Measurements from ENCODE around the gene DGKI.

GRCh38 chr7:137771679-137772078, 75.1 kb downstream of the DGKI start:
- TF ChIP-seq HDGF (IDR thresholded peaks at IDR 0.05; ENCODE audit: borderline replicate concordance) (no peak), SP1 (IDR thresholded peaks at IDR 0.05) (no peak), TARDBP (IDR thresholded peaks at IDR 0.05) (no peak), PKNOX1 (IDR thresholded peaks at IDR 0.05) (no peak), L3MBTL2 (conservative IDR thresholded peaks at IDR 0.05) (no peak), FOXA1 (IDR thresholded peaks at IDR 0.05) (no peak), BHLHE40 (IDR thresholded peaks at IDR 0.05; ENCODE audit: borderline replicate concordance) (no peak), ARNT (IDR thresholded peaks at IDR 0.05) (no peak), ELF4 (IDR thresholded peaks at IDR 0.05) (no peak), FOXK2 (IDR thresholded peaks at IDR 0.05) (no peak), NFRKB (IDR thresholded peaks at IDR 0.05) (no peak), FOXM1 (IDR thresholded peaks at IDR 0.05; ENCODE audit: borderline replicate concordance) (no peak), SUZ12 (IDR thresholded peaks at IDR 0.05) (no peak), LEF1 (IDR thresholded peaks at IDR 0.05; ENCODE audit: borderline replicate concordance) (no peak)
